Stimulated activated CD8-positive, alpha-beta memory T cell treated with anti-CD3 and anti-CD28 coated beads, Interleukin-12 subunit alpha, Interleukin-12 subunit beta, amount 100 ng/mL, for 24 hours (primary cell): ENCODE data around the gene RABGAP1L.

Experiments used
- DNase-seq: peaks from one replicate; pipeline ENCODE4 v3.0.0-alpha.2; 2020; ENCODE audit errors: extremely low read depth

The RABGAP1L gene

DNA sequence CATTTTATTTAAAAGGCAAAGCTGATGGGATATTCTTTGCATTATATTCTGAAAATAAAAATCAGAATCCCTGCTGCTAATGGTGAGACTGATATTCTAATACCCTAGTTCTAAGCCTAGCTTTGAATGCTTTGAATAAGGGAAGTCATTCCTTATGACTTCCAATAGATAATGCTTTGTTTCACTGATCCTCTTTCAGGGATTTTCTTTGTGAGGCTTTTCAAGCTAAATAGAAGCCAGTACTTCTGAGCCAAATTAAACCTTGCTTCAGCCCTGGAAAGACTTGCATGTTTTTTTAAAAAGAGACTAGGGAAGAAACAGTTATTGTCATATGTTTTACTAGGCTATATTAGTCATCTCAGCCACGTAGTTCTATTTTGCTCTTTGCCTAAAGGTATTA lies 771.9 kb downstream of the RABGAP1L start:
- no peak for DNase-seq

DNA sequence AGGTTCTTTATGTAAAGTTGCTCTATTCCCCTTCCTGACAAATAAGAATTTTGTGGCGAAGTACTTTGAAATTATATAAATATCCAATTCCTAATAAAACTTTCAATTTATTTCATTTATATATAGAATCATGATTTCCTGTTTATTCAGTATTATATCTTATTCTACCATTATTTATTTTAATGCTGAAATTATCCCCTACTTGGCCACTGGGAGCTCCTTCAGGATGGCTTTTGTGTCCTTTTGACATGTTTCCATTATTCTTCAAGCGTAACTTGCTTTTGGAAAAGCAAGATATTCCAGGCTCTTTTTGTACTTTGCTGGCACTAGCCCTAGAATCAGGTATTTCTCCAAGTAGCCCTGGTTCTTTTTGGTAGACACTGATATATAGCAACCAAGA lies 773.3 kb downstream of the RABGAP1L start:
- DNase-seq: no peak

DNA sequence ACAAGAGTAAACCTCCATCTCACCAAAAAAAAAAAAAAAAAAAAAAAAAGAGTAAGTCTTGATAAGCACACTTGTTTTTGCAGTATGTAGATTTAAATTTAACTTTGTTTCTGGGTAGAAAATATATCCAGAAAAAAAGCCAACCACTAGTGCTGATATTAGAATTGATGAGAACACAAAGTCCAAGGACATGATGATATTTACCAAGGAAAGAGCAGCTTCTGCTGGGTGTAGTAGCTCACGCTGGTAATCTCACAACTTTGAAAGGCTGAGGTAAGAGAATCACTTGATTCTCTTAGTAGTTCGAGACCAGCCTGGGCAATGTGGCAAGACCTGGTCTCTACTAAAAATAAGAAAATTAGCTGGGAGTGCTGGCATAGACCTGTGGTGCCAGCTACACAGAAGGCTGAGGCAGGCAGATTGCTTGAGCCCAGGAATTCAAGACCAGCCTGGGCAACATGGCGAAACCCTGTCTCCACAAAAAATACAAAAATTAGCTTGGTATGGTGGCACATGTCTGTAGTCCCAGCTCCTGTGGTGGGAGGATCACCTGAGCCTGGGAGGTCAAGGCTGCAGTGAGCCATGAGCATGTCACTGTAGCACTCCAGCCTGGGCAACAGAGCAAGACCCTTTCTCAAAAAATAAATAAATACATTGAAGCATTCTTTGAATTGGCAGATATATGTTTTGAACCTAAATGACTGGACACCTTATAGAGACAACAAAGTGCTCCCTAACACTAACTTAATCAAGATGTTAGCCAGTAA lies 776.8 kb downstream of the RABGAP1L start:
- no peak for DNase-seq

DNA sequence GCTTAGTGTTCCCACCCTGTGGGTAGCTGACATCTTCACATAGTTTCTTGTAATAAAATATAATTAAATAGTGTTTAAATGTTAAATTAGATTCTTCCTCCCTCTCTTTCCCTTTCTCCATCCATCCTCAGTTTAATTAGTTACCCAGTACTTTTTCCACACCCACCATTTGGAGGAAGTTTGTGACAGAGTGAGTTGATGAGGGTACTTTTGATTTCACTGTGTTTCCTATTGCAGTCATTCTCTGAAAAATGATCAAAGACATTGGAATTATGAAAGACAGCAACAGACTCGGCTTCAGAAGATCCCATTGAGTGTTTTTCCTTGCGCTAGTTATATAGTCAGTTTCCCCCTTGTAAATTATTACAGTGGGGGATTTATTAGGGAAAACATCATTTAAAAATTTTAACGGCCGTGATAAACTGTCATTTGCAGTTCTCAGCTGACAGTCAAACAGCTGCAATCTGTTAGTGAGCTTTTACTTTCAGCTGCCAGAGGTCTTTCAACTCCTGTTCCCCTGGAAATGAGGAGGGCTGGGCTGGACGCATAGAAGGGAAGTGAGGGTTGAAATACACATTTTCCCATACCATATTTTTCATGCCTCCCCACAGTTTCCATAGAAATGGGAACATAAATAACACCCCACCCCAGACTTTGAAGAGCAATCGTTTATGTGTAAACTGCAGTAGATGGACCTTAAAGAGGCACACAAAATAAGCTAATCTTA lies 779.1 kb downstream of the RABGAP1L start:
- DNase-seq: no peak

DNA sequence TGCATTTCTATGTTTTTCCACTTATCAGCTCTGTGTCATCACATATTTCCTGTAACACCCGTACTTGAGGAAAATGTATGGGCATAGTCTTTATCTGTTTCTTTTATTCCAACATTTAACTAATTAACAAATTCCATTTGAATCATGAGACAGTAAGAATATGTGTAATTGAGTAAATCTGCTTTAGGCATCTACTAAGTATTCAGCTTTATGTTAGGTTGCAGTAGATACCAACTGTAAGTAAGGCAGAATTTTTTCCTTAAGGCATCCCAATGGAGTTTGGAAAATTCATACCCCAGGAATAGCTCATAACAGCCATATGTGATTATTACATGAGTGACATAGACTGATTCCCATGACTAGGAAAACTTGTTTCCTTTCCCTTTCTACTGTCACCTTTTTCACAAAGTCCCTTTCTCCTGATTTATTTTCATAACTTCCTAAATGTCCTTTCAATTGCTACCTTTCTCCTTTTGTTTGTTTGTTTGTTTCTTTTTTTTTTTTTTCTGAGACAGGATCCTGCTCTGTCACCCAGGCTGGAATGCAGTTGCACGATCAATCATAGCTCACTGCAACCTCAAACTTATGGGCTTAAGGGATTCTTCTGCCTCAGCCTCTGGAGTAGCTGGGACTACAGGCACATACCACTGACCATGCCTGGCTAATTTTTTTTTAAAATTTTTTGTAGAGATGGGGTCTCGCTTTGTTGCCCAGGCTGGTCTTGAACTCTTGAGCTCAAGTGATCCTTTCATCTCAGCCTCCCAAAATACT lies 780.6 kb downstream of the RABGAP1L start:
- no peak for DNase-seq

DNA sequence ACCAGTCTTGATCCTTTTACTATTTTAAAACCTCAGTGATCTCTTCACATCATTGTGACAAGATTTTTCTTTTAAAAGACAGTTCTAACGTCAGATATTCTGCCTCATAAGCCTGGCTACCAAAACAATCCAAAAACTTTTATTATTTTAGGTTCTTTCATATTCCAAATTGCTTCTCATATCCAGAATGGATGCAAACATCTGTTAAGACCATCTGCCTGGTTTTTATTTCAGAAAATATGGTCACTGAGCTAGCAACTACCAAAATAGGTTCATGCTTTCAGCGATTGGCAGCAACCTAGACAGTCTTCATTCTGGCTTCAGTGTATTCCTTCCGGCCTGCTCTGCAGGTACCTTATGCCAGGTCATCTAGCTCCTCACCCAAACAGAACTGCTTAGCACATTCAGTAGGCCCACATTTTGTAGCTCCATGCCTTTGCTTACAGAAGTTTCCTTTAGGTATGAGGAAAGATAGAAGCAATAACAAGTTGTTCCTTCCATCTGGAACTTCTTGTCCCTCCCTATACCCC lies 781.4 kb downstream of the RABGAP1L start:
- no peak for DNase-seq

DNA sequence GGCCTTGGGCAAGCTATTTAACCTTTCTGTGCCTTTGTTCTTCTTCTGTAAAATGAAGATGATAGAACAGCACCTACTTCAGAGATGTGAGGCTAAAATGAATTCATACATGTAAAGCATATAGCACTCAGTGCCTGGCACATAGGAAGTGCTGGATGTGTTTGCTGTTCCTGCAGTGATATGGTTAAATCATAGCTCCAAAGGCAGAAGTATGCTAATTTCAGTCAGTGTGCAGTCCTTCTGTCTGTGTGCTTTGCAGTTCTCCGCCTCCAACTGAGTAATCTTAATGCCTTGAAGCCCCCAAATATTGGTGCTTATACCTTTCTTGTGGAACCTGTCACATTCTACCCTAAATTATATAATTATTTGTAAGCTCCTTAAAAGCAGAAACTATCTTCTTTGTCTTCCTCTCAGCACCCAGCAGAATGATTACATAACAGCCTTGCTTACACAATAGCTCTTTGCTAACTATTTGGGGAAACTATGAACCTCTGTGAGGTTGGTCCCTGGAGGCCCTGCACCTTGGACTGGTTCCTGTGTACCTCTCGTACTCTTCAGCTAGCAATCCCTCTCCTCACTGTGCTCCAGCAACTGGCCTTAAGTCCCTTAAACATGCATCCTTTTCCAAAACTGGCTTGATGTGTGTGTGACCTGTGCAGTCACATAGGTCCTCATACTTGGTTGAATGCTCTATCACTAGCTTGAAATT lies 783.4 kb downstream of the RABGAP1L start:
- no peak for DNase-seq

DNA sequence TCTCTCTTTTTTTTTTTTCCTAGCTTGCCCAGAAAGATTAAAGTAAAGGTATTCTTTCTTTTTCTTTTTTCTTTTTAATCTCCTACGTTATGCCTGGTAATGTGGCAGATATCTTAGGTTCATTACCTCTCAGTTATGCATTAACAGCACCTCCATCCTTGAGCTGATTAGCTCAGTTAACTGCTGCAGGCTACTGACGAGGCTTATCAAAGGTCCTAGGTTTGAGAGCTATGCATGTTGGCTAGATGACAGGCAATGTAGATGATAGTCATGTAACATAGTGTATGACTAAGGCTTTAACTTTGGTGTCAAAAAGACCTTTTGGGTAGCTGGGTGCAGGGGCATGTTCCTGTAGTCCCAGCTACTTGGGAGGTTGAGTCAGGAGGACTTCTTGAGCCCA lies 786.7 kb downstream of the RABGAP1L start:
- DNase-seq: no peak

DNA sequence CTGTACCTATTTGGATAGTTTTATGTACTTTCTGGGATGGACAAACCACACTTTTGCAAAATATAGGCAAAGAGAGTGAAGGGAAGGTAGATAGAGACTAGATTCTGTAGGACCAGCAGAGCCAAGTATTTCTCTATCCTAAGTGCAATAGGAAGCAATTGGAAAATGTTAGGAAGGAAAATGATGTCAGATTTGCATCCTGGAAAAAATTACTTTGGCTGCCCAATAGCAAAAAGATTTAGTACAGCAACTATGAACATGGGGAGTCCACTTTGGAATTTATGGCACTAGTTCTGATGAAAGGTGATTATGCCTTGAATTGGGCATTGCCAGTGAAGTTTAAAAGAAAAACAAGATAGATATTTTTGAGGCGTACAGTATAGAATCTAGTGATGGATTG lies 789.7 kb downstream of the RABGAP1L start:
- DNase-seq: no peak

DNA sequence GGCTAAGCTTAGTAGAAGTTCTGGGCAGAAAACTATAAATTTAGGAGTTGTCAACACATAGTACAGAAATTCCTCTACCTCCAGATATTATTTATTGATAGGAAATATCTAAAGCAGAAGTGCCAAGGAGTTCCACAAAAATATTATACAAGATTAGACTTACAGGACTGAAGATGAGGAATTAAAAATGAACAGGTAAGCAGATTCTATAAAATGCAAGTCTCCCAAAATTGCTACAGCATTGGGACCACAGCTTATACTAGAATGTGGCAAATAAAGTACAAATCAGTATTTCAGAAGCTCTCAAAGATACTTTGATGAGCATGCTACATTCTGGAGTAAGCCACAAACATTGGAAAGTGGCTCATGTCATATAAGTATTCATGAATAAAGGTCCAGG lies 790.3 kb downstream of the RABGAP1L start:
- DNase-seq: no peak

DNA sequence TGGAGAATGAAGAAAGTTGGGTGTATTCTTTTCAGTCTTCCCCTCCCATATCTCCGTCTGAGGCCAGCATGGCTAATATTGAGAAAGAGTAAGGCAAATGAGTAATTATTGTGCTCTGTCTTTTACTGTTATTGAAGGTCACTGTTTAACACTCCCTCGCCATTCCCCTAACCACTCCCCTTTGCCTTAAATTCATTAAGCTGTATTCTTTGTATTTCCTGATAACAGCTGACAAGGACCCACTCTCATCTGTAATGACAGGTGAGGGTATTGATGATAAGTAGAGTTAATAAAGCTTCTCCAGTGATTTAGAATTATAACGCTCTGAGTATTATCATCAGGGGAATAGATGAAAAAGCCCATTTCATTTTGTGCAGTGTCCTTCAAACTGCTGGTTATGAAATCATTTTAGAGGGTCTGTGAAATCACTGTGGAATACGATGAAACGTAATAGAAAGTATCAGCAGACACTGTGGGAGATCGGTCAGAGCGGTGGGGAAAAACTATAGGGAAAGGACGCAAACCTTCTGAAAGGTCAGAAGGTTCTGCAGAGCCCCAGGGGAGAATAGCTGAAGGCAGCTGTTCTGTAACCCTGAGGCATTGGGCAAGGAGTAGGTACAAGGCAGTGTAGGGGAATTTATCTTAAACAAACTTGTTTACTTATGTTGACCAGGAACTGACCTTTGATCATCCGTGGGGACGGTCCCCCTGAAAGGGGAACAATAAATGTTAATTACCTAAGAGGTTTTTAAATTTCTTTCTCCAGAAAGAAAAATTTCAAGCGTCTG lies 794.2 kb downstream of the RABGAP1L start:
- no peak for DNase-seq

DNA sequence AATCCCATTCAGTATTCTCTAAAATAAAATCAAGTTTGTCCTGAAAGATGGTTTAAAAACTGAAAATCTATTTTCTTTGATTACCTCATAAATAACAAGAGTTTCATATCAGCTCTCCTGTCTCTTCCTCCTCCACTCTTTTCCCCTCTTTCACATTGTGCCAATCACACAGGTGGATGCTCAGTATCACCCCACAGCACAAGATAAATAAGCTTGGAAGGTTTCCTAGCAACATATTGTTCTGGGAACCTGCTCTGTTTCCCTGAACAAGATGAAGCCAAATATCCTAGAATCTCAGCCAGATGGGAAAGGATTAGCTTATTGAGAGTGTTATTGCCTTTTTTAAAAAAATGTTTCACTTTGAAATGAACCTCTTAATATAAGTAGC lies 794.7 kb downstream of the RABGAP1L start:
- no peak for DNase-seq

DNA sequence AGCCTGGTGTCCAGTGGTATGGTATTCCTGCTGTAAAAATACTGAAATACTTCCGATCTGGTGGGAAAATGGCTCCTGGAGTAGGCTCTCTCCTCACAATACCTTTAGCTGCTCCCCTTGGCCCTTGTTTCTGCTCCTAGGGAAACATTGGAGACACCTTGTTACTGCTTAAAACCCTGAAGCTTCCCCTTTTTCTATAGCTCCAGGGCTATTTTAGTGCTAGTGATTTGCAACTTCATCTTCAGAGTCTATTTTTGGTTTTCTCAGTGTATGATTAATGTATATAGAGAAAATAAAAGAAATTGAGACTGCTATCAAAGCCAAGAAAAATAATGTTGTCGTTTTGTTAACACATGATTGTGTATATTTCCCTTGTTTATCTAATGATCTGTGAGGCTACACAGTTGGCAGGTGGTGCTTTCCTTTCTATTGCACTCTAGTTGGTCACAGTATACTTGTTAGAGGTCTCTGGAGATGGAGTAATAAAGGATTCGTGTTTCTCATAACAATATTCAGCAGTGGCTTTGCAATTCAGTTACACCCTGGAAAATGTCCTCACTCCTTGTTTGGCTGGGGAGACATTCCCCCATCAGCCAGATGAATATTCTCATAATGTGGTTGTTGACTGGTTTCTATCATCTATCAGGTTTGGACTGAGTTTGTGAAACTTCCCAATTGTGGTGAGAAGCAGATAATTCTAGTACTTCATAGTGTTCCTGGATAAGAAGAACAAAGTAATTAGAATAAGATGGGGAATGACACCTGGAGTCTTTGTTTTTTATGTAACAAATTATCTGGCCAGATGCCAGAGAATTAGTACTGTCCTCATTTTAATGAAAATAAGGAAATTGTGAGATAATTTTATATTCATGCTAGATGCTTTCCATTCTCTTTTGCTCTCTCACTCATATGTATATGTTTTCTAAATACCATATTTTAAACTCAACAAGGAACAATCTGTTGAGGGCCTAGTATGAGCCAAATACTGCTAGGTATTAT lies 795.6 kb downstream of the RABGAP1L start:
- DNase-seq: no peak

DNA sequence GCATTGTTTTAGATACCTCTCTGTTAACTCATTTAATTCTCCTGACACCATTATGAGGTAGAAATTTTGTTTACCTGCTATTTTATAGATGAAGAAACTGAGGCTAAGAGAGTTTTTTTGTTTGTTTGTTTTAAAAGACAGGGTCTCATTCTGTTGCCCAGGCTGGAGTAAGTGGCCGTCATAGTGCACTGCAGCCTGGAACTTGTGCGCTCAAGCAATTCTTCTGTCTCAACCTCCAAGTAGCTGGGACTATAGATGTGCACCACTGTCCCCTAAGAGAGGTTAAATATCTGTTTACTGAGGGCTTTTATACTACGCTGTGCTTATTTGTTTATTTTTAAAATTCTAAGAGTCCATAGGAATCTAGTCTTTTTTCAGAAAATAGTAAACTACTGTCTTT lies 796.8 kb downstream of the RABGAP1L start:
- DNase-seq: no peak

DNA sequence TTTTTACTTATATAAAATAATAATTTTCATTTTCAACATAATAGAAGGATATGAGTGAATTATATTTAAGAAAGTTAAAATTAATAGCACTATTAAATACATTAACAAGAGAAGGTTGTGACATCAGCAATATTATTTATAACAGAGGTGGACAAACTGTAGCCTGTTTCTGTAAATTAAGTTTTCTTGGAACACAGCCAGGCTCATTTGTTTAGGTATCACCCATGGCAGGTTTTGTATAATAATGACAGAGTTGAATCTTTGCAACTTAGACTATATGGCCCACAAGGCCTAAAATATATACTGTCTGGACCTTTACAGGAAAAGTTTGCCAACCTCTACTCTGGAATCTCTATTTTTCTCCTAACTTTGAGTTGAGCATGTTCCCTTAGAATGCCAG lies 797.7 kb downstream of the RABGAP1L start:
- no peak for DNase-seq

DNA sequence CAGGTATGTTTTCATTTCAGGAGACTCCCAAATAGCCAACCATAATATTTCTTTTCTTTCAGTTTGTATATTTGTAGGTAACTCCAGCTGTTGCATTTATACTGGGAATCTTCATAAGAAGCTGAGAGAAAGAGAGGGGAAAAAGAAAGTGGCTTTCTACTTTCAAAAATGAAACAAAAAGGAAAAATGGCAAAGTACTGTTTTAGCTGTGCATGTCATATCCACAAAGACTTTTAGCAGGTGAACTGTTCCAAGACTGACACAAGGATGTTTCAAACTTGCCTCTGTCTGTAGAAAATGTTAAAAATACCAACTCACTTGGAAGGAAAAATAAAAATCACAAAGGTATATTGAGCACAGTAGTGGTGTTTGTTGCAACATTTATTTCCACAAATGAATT lies 798.5 kb downstream of the RABGAP1L start:
- DNase-seq: no peak

DNA sequence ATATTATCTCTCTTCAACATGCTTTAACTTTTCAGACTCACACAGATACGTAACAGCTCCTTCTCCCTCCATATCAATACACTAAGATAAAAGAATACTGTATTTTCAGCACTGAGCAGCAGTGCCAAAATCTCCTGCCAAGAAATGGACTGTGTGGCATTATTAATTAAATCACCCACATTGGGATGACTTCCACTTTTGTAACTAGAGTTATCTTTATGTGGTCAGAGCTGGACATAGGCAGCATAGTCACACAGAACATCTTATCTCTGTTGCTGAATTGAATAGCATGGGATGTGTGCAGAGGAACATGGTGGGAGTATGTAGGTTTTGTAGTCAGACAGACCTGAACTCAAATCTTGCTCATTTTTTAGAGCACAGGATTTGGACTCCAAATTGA lies 799.1 kb downstream of the RABGAP1L start:
- no peak for DNase-seq

DNA sequence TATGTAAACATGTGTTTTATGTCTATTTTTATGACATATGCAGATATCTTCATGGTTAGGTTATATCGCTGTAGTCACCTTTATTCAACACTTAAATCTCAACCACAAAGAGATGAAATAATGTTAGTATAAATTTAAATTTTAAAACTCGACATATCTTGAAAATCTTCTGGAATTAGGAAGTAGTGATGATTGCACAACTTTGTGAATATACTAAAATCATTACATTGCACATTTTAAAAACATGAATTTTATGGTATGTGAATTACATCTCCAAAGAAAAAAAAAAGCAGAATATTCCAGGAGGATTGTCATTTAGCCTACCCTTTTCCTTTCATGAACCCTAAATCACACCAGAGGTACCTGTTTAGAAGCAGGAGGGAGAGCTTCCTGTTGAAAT lies 801.0 kb downstream of the RABGAP1L start:
- DNase-seq: no peak

DNA sequence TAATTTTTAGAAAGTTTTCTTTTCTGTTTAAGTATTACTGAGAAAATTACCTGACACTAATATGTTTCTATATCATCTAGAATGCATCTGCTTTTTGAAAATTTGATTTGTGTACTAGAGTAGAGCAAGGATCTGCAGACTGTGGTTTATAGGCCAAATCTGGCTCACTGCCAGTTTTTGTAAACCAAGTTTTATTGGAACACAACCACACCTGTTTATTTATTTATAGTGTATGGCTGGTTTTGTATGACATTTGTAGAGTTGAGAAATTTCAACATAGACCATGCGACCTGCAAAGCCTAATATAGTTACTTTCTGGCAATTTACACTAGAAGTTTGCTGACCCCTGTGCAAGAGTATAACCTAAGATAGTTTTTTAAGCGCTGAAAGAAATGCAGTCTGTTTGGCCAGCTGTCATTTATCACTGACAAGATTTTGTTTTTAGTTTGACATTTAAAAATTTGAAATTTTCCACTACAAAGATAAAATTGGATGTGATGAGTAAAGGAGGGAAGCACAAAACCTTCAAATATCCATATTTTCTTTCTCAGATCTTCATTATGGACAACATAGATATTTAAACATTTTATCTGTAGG lies 804.3 kb downstream of the RABGAP1L start:
- DNase-seq: no peak
